ENCODE results near the gene HIC2. TPM values are rescaled to one million over a fixed set of nuclear protein-coding genes. Genes with fewer than 3 reads are reported as not detected.
A peak's percentile ranks its signal among the peaks of the same experiment; 100 is the strongest.
"Not testable (repeated sequence)": the region's sequence is repeated elsewhere in the genome, so short reads cannot be mapped to it uniquely, and the experiment has no call there.

Gene HIC2, protein sequence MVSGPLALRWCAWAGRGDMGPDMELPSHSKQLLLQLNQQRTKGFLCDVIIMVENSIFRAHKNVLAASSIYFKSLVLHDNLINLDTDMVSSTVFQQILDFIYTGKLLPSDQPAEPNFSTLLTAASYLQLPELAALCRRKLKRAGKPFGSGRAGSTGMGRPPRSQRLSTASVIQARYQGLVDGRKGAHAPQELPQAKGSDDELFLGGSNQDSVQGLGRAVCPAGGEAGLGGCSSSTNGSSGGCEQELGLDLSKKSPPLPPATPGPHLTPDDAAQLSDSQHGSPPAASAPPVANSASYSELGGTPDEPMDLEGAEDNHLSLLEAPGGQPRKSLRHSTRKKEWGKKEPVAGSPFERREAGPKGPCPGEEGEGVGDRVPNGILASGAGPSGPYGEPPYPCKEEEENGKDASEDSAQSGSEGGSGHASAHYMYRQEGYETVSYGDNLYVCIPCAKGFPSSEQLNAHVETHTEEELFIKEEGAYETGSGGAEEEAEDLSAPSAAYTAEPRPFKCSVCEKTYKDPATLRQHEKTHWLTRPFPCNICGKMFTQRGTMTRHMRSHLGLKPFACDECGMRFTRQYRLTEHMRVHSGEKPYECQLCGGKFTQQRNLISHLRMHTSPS
- total RNA-seq: 1 to 10 TPM; 3.3 to 5.2 (median 4.6) TPM

DNA sequence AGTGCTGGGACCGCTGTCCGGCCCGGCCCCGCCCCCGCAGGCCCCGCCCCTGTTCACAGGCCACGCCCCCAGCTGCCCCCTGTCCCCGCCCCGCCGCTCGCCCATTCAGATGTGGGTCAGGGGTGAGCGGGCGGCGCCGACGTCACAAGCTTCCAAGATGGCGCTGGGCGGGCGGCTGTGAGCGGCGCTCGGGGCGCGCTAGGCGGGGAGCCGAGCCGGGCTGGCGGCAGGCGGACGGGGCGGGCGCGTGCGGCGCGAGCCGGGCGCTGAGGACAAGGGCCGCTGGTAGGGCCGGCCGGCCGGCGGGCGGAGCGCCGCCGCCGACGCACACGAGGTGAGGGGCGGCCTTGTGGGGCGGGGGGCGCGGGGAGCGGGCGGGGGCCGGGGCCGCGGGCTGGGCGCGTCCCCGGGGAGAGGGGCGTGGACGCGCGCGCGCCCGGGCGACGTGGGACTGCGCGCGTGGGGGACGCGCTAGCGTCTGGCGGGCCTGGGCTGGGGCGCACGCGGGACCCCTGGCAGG lies at the start of gene HIC2:
HIC2 (plus strand) TSS at position 145 of the 520 bp plus-strand sequence. CDS start 25,461 bp downstream, outside the sequence.
- H3K27me3 ChIP-seq; H3K4me1 ChIP-seq; H3K9me3 ChIP-seq; intact Hi-C loops (cut with DNase I); DNase-seq; H3K36me3 ChIP-seq: not testable (repeated sequence)
- H3K27ac ChIP-seq: peak within 1 kb of the TSS in 3 of 4 donors; percentile 51 to 84 (median 68)
- H3K4me3 ChIP-seq: peak within 1 kb of the TSS; percentile 23 to 61 (median 46)
- WGBS, 2 donors: no CpG with 5 or more reads among the region's 81 CpGs

DNA sequence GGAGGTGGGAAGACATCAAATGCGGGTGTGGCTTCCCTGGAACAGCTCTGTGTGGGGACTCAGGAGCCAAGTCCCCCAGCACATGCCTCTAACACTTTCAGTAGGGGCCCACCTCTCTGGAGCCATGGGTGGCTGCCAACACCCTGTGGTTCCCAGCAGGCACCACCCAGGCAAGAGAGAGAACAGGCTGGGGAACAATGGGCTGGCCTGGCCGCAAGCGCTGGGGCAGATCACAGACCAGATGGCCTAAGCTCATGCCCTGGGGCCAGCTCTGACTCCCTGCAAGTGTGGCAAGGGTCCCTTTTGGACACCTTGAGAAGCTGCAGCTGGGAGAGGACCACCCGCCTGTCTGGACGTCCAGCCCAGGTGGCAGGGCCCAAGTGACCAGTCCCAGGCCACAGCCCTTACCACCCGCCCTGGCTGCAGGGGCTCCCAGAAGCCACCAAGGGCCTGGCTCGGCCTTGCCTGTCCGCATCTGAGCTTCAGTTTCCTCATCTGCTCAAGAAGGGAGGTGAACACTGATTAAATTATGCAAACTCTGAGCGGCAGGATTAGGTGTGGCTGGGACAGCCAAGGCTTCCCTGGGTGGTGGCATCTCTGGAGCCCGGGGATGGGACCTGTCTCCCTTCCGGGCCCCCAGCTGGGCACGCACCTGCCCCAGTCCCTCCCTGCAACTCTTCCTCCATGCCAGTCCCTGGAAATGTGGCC lies 48.4 kb upstream of the HIC2 start:
- H3K36me3 ChIP-seq; DNase-seq; H3K27ac ChIP-seq; H3K9me3 ChIP-seq; H3K27me3 ChIP-seq; H3K4me1 ChIP-seq; intact Hi-C loops (cut with DNase I); H3K4me3 ChIP-seq: not testable (repeated sequence)
- whole genome bisulfite sequencing, 2 donors: 100% methylated on average over 1 of the region's 12 CpGs; no CpG with 5 or more reads in 1 of the 2 donors

DNA sequence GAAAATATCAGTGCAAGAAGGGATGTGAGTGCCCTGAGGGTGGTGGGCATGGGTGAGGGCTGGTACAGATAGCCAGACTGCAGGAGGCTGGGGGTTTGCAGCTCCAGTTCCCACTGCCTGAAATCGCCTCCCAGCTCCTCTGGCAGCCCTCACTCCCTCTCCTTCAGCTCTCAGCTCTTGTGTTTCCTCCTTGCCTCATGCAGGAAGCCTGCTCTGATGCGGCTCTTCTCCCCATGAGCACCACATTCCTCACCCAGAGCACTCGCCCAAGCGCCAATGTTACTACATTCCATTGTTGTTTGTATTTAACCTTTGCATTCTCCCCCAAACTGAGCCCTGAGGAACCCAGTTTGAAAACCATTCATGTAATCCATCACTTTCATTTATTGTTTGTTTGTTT lies 41.3 kb upstream of the HIC2 start:
- H3K27me3 ChIP-seq; H3K27ac ChIP-seq; H3K4me3 ChIP-seq; H3K36me3 ChIP-seq; DNase-seq; H3K4me1 ChIP-seq; intact Hi-C loops (cut with DNase I); H3K9me3 ChIP-seq: not testable (repeated sequence)
- WGBS, 2 donors: no CpG with 5 or more reads among the region's 4 CpGs

DNA sequence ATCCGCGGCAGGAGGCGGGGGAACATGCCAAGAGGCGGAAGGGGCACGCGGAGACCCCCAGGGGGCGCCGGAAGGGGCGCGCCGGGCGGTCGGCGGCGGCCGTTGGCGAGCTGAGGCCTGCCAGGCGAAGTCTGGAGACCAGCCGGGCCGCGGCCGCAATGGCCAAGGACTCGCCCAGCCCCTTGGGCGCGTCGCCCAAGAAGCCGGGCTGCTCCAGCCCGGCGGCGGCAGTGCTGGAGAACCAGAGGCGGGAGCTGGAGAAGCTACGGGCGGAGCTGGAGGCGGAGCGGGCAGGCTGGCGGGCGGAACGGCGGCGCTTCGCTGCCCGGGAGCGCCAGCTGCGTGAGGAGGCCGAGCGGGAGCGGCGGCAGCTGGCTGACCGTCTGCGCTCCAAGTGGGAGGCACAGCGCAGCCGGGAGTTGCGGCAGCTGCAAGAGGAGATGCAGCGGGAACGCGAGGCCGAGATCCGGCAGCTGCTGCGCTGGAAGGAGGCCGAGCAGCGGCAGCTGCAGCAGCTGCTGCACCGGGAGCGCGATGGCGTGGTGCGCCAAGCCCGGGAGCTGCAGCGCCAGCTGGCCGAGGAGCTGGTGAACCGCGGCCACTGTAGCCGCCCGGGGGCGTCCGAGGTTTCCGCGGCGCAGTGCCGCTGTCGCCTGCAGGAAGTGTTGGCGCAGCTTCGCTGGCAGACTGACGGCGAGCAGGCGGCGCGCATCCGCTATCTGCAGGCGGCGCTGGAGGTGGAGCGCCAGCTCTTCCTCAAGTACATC lies 33.3 kb upstream of the HIC2 start, which contains the start of gene RIMBP3B:
RIMBP3B (plus strand) TSS at position 51 of the 767 bp plus-strand sequence; CDS start at position 159, 108 bp downstream.
- DNase-seq; H3K4me3 ChIP-seq; H3K9me3 ChIP-seq; H3K27ac ChIP-seq; intact Hi-C loops (cut with DNase I); H3K4me1 ChIP-seq; H3K36me3 ChIP-seq; H3K27me3 ChIP-seq: not testable (repeated sequence)
- no CpG with 5 or more reads among the region's 91 CpGs for WGBS, 2 donors

DNA sequence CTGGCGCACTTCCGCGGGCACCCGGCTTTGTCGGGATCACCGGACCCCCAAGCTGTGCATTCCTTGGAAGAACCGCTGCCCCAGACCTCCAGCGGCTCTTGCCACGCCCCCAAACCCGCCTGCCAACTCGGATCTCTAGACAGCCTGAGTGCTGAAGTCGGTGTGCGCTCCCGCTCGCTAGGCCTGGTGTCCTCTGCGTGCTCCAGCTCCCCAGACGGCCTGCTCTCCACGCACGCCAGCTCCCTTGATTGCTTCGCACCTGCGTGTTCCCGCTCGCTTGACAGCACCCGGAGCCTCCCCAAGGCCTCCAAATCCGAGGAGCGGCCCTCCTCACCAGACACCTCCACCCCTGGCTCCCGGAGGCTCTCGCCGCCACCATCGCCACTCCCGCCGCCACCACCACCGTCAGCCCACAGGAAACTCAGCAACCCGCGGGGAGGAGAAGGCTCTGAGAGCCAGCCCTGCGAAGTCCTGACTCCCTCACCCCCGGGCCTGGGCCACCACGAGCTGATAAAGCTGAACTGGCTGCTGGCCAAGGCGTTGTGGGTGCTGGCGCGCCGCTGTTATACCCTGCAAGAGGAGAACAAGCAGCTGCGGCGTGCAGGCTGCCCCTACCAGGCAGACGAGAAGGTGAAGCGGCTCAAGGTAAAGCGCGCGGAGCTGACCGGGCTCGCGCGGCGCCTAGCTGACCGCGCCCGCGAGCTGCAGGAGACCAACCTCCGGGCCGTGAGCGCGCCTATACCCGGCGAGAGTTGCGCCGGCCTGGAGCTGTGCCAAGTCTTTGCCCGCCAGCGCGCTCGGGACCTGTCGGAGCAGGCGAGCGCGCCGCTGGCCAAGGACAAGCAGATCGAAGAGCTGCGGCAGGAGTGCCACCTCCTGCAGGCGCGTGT lies 32.5 kb upstream of the HIC2 start:
- H3K36me3 ChIP-seq; H3K4me1 ChIP-seq; H3K27ac ChIP-seq; DNase-seq; H3K9me3 ChIP-seq; intact Hi-C loops (cut with DNase I); H3K27me3 ChIP-seq; H3K4me3 ChIP-seq: not testable (repeated sequence)
- no CpG with 5 or more reads among the region's 79 CpGs for WGBS, 2 donors

DNA sequence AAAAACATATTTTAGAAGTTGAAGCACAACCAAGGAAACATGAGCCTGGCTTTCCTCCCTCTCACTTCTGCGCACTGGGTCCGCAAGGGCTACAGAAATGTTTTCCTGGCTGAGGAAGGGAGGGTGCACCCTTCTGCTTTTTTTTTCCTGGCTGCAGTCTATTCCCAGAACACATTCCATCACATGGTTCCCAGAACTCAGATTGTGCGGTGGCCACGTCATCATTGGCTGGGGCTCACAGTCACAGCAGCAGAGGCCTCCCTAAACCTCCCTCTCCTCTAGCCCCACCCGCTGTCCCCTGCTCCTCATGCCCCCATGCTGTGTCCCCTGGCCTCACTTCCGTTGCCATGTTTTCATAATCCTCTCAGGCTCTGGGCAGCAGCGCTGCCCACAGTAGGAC lies 27.7 kb upstream of the HIC2 start:
- H3K9me3 ChIP-seq; H3K4me1 ChIP-seq; H3K27ac ChIP-seq; H3K4me3 ChIP-seq; intact Hi-C loops (cut with DNase I); DNase-seq; H3K27me3 ChIP-seq; H3K36me3 ChIP-seq: not testable (repeated sequence)
- no CpG with 5 or more reads among the region's 7 CpGs for WGBS, 2 donors

DNA sequence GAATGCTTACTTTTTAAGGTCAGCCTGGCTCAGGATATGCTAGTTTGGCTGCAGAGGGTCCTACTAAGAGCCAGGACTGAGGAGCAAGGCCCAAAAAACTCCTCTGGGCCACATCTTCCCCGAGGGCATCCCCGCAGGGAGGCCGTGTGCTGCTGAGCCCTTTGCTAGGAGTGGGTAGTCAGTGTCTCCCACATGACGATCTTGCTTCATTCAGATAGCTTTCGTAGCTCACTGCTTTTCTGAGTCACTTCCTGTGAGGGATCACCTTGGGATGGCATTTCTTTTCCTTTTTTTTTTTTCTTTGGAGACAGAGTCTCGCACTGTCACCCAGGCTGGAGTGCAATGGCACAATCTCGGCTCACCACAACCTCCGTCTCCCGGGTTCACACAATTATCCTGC lies 27.2 kb upstream of the HIC2 start:
- intact Hi-C loops (cut with DNase I); DNase-seq: not testable (repeated sequence)
- no CpG with 5 or more reads among the region's 9 CpGs for WGBS, 2 donors

DNA sequence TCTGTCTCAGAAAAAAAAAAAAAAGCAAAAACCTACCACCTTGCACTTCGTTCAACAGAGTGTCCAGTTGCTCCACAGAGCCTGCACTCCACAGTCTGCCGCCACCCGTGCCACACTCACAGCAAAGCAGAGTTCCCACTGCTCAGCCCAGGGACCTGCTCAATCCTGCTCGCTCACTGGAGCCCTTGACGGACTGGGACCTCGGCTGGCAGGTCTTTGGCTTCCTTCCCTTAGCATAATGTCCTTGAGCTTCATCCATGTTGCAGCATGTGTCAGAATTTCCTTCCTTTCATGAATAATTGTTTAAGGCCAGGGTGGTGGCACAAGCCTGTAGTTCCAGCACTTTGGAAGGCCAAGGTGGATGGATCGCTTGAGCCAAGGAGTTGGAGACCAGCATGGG lies 22.6 kb upstream of the HIC2 start:
- intact Hi-C loops (cut with DNase I); H3K9me3 ChIP-seq; H3K36me3 ChIP-seq; H3K27me3 ChIP-seq; DNase-seq; H3K27ac ChIP-seq; H3K4me3 ChIP-seq; H3K4me1 ChIP-seq: not testable (repeated sequence)
- no CpG with 5 or more reads among the region's 7 CpGs for WGBS, 2 donors

More for the DNA sequence above, 27.2 kb upstream of the HIC2 start:
- not testable (repeated sequence) for H3K4me1 ChIP-seq, H3K9me3 ChIP-seq, H3K36me3 ChIP-seq, H3K27me3 ChIP-seq, H3K4me3 ChIP-seq, H3K27ac ChIP-seq

DNA sequence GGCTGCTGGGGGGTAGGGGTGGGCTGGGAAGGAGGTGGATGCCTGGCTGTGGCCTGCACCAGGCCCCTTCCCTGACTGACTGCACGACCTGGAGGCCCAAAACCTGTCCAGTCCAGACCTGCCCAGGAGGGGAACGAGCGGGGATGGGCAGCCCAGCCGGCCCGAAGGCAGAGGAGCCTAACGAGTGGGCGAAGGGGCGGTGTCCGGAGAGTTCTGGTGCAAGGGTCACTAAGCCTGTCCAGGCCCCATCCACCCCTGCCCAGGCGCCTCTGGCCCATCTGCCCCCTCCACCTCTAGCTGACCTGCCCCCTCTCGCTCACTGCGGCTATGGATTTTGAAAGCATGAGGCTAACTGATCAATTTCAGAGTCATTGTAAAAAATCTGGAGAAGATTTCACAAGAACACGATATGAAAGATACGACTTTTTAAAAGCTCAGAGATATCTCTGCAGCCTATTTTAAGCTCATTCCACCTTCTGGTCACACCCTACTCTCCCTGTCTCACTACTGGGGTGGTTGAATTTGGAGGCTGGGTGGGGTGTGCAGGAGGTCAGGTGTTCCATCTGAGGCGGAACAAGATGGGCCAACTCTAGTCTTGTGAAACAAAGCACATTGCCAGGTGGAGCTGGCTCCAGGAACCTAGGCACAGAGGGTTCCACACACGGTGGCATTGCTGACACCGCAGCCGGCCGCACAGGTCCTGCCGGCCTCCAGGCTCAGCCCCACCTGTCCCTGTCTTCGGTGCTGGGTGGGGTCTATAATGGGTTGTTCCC lies 15.8 kb upstream of the HIC2 start:
- H3K27ac ChIP-seq; H3K27me3 ChIP-seq; H3K4me3 ChIP-seq; H3K9me3 ChIP-seq; H3K36me3 ChIP-seq; DNase-seq; intact Hi-C loops (cut with DNase I); H3K4me1 ChIP-seq: not testable (repeated sequence)
- WGBS, 2 donors: no CpG with 5 or more reads among the region's 21 CpGs

DNA sequence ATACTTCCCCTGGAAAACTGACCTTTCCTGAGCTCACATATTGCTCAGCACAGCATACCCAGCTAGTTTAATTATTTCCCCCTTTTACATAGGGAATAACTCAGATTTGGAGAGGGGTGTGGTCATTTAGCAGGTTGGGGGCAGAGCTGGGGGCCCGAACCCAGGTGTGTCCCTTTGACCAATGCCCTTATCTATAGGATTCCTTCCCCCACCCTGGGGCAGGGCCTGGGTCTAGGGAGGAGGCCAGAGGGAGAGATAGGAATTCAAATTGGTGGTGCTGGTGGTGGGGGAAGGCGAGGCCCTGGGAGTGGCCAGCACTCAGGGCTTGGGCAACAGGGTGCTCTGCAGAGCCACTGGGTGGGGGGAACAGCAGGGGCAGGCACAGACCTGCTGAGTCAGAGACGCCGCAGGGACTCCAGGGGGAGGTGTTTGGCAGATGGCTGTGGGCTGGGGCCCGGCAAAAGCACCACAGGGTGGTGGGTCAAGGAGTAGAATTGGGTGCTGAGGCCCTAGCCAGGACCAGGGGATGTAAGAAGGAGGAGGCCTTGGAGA lies 14.3 kb upstream of the HIC2 start:
- H3K36me3 ChIP-seq; H3K4me3 ChIP-seq; DNase-seq; H3K27me3 ChIP-seq; H3K27ac ChIP-seq; H3K9me3 ChIP-seq; H3K4me1 ChIP-seq; intact Hi-C loops (cut with DNase I): not testable (repeated sequence)
- 60 to 100% methylated on average over 1 of the region's 5 CpGs for WGBS, 2 donors

DNA sequence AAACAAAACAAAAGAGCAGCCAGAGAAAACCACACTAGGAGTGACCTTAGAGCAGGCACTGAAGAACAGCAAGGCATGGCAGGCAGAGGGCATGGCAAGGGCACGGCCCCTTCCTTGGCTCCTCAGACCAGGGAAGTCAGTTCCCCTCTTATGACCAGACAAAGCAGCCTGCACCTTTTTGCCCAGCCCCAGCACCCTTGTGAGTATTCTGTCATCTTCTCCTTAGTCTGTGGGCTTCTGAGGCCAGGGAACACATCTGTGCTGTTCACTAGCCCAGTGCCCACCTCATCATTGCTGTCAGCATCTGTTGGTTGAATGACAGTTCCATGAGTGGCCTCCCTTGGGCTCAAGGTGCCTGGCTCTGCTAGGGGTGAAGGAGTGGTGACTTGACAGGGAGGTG lies 10.0 kb upstream of the HIC2 start:
- H3K36me3 ChIP-seq; H3K4me1 ChIP-seq; DNase-seq; H3K4me3 ChIP-seq; H3K9me3 ChIP-seq; H3K27ac ChIP-seq; intact Hi-C loops (cut with DNase I); H3K27me3 ChIP-seq: not testable (repeated sequence)
- WGBS, 2 donors: 100% methylated on average over 1 of the region's 1 CpG; no CpG with 5 or more reads in 1 of the 2 donors

Data from esophagus squamous epithelium (tissue), 5 donors.